ENCODE results near the gene TSPAN4.

TSPAN4 gene

GRCh38 chr11:842370-843002, at the start of gene TSPAN4, which contains the start of gene POLR2L:
Gene TSPAN4, plus strand, starts transcription at chr11:842852. Its CDS starts 7,453 bp downstream, at chr11:850305.
Gene POLR2L, minus strand, starts transcription at chr11:842529. Its CDS starts 21 bp downstream, at chr11:842508.
- in situ Hi-C loops (cut with HindIII; ENCODE audit: low sequenced_read_pairs) = no loop called here

DNA sequence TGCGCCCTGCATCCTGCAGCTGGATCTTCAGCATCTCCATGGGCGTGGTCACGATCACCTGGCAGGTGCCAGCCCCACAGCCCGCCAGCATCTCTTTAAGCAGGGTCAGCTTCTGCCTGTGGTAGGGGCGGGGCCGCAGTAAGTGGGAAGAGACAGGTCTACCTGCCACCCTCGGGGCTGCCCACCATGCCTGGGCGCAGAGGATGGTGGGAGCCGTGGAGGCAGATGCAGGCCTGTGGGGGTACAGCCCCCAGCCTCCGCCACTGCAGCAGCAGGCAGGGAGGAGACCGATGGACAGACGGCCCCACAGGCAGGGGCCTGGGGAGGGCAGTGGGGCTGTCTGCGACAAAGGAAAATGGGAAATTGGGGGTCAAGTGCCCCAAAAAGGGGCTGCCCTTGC, 49.8 kb upstream of the TSPAN4 start:
- in situ Hi-C loops (cut with HindIII; ENCODE audit: low sequenced_read_pairs) = no loop called here

DNA sequence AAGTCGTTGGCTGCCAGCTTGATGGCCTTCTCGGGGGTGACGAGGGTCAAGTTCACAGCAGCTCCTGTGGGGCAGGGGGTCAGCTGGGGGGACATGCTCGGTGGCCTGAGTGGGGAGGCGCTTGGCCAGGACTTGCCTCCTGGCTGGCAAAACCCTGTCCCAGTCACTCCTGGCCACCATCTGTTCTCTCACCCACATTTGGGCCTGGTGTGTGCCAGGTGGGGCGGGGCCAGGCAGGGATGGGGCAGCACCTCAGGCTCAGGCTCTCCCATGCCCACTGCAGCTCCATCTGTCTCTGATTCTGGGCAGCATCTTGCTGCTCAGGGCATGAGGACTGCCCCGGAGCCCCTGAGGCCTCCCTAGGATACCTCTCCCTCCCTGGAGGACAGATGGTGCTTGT, 49.1 kb upstream of the TSPAN4 start:
- in situ Hi-C loops (cut with HindIII; ENCODE audit: low sequenced_read_pairs) = no loop called here

GRCh38 chr11:794013-794765, 48.5 kb upstream of the TSPAN4 start:
- in situ Hi-C loops (cut with HindIII; ENCODE audit: low sequenced_read_pairs) = no loop called here

DNA sequence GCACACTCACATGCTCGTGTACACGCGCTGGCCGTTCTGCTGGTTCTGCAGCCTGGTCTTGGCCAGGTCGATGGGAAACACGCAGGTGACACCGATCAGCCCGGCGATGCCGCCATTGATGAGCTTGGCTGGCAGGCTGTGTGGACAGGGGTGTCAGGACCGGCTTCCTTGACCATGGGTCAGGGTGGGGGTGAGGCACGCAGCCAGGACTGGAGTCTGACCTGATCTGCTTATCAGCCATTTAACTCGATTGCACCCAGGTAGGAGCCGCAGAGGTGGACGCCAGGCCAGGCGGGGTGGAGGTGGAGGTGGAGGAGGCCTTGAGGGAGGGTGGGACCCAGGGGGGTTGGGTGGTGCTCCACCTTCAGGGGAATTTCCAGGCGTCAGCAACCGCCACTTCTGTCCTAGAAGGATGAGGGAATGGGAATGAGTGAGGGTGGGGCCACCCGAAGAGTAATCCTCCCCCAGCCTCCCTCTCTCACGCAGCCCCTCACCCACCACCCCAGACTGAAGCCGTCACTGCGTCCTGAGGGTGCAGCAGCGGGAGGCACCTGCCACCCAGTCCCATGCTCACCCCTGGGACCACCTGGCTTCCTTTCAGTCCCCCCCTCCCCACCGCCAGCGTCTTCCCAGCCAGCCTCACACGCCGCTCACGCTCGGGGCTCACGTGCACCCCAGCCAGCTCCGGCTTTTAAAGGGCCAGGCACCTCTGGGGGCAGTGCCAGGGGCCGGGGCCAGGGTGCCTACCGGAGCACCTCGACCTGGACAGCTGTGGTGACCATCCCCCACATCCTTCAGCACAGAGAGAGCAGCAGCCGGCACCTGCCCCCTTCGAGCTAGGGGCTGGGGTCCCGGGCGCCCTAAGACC, 47.7 kb upstream of the TSPAN4 start:
- in situ Hi-C loops (cut with HindIII; ENCODE audit: low sequenced_read_pairs) = no loop called here

GRCh38 chr11:795634-796564, 46.8 kb upstream of the TSPAN4 start:
- in situ Hi-C loops (cut with HindIII; ENCODE audit: low sequenced_read_pairs) = no loop called here

DNA sequence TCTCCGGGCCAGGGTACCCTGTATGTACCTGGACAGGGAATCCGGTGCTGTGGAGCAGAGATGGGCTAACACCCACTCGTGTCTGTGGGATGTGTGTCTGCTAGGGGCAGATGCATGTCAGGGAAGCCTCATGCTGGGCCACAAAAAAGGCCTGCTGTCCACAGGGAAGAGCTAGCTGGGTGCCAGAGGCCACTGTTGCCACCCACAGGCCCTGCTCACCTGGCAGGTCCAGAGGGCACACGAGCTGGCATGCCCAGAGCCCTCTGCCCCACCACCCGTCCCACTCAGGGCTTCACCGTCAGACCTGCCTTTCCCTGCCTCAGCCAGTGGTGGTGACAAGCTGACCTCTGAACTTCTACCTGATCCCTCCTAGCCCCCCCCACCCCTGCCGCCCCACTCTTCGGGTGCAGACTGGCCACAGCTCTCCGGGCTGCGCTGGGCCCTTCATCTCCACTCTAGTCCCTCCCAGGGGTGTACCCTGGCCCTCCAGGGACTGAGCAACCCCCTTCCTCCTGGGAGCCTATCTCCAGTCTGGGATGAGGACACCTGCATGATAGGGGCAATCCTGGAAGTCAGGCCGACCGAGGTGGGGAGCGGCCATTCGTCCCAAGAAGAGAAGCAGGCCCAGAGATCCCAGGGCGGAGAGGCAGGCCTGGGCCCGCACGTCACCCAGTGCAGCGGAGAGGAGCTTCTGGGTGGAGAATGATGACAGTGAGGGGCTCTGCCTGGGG, 45.9 kb upstream of the TSPAN4 start:
- in situ Hi-C loops (cut with HindIII; ENCODE audit: low sequenced_read_pairs) = no loop called here

GRCh38 chr11:797296-798092, 45.2 kb upstream of the TSPAN4 start:
- in situ Hi-C loops (cut with HindIII; ENCODE audit: low sequenced_read_pairs) = no loop called here

- in situ Hi-C loops (cut with HindIII; ENCODE audit: low sequenced_read_pairs) = no loop called here
These were observed 44.4 kb upstream of the TSPAN4 start, which contains the start of gene SLC25A22 for GRCh38 chr11:798093-798713. Gene SLC25A22, minus strand, starts transcription at chr11:798281. Its CDS starts 3,275 bp downstream, at chr11:795006.

- in situ Hi-C loops (cut with HindIII; ENCODE audit: low sequenced_read_pairs) = no loop called here
These were observed 42.9 kb upstream of the TSPAN4 start for GRCh38 chr11:799641-800316.

DNA sequence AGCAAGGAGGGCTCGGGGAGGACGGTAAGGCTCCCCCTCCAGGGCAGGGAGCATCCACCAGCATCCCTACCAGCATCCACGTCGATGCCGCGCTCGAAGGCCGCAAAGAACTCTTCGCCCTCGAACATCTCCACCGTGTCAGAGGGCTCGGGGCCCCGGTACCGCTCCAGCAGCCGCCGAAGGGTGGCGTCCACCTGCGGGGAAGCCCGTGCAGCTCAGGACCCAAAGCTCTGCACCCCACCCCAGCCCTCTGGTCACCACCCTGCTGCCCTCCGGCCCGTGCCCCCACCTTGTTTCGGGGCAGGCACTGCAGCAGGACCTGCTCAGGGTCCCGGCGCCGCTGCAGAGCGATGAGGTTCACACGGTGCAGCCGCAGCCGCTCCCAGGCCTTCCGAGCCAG, 42.2 kb upstream of the TSPAN4 start:
- in situ Hi-C loops (cut with HindIII; ENCODE audit: low sequenced_read_pairs) = no loop called here

DNA sequence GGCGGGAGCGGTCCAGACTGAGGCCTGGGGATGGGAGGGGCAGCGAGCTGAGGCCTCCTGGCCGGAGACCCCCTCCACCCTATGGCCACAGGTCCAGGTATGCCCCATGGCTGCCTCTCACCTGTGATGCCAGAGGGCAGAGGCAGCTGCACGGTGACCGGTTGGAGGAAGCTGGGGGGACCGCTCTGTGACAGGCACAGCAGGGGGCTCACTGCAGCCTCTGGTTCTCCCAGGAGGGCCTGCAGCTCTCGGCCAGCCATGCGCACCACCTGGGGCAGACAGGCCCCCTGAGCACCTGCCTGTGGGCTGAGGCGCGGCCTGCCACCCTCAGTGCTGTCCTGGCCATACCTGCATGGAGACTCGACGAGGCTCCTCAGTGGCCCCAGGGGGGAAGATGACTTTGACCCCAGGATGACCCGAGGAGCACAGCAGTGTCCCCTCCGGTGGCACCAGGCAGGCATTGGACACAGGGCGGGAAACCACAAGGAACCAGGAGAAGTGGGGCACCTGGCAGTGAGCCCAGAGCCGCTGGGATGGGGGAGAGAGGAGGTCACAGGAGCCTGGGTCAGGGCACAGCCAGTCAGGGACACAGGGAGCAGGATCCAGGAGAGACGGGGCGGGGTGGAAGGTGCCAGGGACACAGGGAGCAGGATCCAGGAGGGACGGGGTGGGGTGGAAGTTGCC, 41.4 kb upstream of the TSPAN4 start:
- in situ Hi-C loops (cut with HindIII; ENCODE audit: low sequenced_read_pairs) = no loop called here

DNA sequence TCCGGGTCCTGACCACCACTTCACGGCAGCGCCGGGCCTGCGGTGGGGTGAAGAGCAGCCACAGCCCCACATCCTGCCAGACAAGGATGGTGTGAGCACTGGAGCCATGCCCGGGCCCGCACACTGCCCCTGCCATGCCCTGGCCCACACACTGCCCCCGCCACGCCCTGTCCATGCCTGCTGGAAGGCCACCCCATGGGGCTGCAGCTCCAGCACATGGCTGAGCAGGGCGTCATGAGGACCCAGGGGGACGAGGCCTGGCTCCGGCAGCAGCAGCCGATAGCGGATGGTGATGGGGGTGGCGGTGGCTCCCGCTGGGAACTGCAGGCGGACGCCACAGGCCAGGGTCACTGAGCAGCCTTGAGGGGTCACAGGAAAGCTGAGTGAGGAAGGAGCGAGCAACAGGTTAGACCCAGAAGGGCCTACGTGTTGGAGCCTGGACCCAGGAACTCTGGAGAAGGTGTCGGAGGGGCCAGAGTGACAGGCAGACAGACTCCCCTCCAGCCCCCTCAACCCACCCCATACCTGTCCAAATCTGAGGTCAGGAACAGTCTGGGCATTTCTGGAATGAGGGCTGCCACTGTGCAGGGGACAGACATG, 40.5 kb upstream of the TSPAN4 start:
- in situ Hi-C loops (cut with HindIII; ENCODE audit: low sequenced_read_pairs) = no loop called here

DNA sequence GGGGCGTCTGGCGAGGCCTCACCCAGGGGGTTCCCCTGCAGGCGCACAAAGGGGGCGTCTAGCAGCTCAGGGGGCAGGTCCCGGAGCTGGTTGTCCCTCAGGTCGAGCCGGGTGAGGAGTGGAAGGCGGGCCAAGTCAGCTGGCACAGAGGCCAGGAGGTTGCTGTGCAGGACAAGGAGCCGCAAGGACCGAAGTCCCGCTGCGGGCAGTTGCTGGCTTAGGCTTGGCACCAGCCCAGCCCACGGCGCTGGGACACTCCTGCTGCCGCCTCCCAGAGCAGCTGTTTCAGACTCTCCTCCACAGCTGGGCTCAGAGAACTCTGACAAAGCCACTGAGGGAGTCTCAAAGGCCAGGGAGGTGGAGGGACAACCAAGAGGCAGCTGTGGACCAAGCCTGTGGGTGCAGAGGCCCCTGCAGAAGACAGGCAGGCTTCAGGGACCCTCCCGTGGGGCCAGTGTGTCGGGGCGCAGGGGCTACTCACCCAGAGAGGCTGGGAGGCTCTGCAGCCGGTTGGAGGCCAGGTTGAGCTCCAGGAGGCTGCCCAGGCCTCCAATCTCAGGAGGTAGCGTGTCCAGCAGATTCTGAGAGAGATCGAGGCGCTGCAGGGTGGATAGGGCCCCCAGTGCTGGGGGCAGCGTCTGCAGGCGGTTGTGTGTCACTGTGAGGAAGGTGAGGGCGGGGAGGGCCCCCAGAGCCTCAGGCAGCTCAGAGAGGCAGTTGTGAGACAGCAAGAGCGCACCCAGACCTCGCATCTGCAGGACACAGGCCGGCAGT, 39.8 kb upstream of the TSPAN4 start:
- in situ Hi-C loops (cut with HindIII; ENCODE audit: low sequenced_read_pairs) = no loop called here

- in situ Hi-C loops (cut with HindIII; ENCODE audit: low sequenced_read_pairs) = no loop called here
These were observed 39.2 kb upstream of the TSPAN4 start for GRCh38 chr11:803467-803742.
